GM19438 (cell line): ENCODE data around the gene ABHD17B.

Source experiments
- ATAC-seq: cut with Tn5 transposase; IDR thresholded peaks from one replicate; pipeline ENCODE4 v1.9.1; 2021; ENCODE audit warnings: low read depth; ENCODE audit not compliant: unreplicated experiment

The ABHD17B gene

GRCh38 chr9:71824257-71824656 is 86.7 kb downstream of the ABHD17B start:
- no peak for ATAC-seq

- no peak for ATAC-seq
Measured at GRCh38 chr9:71822935-71823334, 88.1 kb downstream of the ABHD17B start.

GRCh38 chr9:71822456-71822855 is 88.5 kb downstream of the ABHD17B start:
- no peak for ATAC-seq

GRCh38 chr9:71821405-71821804 is 89.6 kb downstream of the ABHD17B start:
- ATAC-seq: no peak

- no peak for ATAC-seq
Measured at GRCh38 chr9:71820403-71820921, 90.5 kb downstream of the ABHD17B start.

- ATAC-seq: no peak
Measured at GRCh38 chr9:71819115-71819739, 91.8 kb downstream of the ABHD17B start.

- no peak for ATAC-seq
Measured at GRCh38 chr9:71816916-71817451, 94.0 kb downstream of the ABHD17B start.
